CD1c-positive myeloid dendritic cell (primary cell): Measurements from ENCODE around the gene HRCT1.
"Not testable (repeated sequence)": the region's sequence is repeated elsewhere in the genome, so short reads cannot be mapped to it uniquely, and the experiment has no call there.

ENCODE experiments used
- DNase-seq: peaks from one replicate; pipeline ENCODE4 v3.0.0-alpha.2; 2016; ENCODE audit errors: extremely low spot score

The HRCT1 gene

GRCh38 chr9:35896570-35896969, 9.4 kb upstream of the HRCT1 start:
- DNase-seq = no peak

GRCh38 chr9:35897376-35898099, 8.5 kb upstream of the HRCT1 start:
- not testable (repeated sequence) for DNase-seq

GRCh38 chr9:35898337-35898736, 7.7 kb upstream of the HRCT1 start:
- no peak for DNase-seq

GRCh38 chr9:35899021-35899420, 7.0 kb upstream of the HRCT1 start:
- DNase-seq = no peak

GRCh38 chr9:35903049-35903448, 3.0 kb upstream of the HRCT1 start:
- DNase-seq = peak; percentile 71

DNA sequence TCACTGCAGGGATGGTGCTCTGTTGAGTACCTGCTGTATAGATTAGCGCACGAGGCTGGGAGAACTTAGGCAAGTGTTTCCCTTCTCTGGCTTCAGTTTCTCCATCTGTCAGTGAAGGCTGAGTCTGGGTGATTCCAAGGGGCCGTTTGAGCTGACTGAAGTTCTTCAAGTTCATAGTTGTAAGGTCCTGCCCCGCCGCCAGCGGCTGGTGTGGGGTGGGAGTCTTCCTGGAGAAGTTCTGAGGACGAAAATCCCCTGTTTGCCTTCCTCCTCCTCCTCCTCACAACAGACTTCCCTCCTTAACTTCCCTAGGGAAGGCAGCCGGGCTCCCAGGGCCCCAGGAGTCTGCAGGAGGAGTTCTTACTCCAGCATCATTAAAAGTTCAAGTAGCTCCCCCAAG, 1.7 kb upstream of the HRCT1 start:
- no peak for DNase-seq

GRCh38 chr9:35905051-35905781, 786 bp upstream of the HRCT1 start:
- no peak for DNase-seq

DNA sequence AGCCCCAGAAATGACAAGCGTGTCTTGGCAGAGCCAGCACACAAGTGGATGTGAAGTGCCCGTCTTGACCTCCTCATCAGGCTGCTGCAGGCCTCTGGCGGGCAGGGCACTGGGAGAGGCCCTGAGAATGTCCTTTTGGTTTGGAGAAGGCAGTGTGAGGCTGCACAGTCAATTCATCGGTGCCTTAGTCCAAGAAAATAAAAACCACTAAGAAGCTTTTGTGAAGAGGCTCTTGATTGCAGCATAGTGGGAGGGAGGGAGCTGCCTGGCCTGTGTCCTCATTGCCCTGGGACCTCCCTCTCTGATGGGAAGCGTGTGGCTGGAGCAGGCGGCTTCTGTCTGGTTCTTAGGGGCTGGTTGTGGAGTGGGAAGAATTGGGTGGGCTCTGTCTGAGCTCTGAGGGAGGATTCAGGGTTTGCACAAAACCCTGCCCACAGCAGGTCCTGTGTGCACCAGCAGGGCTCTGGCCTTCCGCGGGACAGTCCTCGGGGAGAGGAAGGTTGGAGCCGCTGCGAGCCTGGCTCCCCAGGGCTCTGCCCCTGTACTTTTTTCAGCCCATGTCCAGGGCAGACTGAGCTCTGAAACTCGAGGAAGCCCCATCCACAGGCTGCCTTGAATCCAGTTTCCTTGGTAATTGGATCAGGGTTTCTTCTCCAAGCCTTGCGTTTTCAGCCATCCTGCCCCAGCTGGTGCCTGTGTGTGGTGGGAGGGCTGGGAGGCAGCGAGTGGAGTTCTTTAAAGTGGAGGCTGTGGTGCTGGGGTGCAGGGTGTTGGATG, 1.1 kb downstream of the HRCT1 start:
- DNase-seq = no peak

- peak; percentile 76 for DNase-seq
Measured at GRCh38 chr9:35907711-35908503, 1.9 kb downstream of the HRCT1 start.

DNA sequence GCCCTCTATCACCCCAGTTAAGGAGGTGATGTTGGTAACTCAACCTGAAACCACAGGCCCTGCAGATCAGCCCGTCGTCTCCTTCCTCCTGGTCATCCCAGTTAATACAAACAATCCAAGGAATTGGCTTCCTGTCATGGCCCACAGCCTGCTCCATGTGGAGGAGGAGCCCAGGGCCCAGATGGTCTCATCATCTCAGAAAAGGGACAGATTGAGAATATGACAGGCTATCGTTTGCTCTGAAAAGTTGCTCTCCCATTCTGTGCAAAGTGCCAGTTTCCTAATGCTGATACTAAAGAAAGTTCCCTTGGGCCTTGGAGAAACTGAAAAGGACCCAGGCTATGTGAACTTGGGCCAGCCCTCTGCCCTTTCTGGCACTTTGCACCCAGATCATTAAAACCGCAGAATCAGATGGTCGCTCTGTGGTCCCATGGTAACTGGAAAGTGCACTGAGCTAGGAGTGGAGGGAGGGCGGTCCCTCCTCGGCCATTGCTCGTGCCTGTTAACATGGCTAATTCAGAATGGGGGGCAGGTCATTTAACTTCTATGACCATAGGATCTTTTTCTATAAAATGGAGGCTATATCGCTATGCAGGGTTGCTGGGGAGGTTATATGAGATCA, 2.6 kb downstream of the HRCT1 start:
- no peak for DNase-seq

DNA sequence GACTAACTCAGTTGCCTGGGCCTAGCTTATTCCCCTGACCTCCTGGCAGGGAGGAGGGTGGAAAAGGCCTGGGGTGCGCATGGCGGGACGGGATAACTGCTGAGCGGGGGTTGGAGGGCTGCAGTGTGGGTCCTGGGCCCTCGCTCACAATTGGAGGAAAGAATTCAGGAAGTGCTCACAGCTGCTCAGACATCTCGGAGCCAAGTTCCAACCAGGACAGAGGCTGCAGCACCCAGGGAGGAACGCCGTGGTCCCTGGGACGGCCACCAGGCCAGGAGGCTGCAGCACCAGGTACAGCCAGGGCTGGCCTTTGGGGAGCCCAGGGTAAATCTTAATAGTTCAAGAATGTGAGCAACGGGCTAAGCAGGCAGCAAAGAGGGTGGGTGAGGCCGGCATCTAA, 3.3 kb downstream of the HRCT1 start, which contains the start of gene SPAAR:
TSS of gene SPAAR (plus strand) at position 217 of the 400 bp plus-strand sequence. CDS start 974 bp downstream, outside the sequence.
- DNase-seq = no peak

GRCh38 chr9:35909687-35910612, 3.9 kb downstream of the HRCT1 start:
- no peak for DNase-seq

DNA sequence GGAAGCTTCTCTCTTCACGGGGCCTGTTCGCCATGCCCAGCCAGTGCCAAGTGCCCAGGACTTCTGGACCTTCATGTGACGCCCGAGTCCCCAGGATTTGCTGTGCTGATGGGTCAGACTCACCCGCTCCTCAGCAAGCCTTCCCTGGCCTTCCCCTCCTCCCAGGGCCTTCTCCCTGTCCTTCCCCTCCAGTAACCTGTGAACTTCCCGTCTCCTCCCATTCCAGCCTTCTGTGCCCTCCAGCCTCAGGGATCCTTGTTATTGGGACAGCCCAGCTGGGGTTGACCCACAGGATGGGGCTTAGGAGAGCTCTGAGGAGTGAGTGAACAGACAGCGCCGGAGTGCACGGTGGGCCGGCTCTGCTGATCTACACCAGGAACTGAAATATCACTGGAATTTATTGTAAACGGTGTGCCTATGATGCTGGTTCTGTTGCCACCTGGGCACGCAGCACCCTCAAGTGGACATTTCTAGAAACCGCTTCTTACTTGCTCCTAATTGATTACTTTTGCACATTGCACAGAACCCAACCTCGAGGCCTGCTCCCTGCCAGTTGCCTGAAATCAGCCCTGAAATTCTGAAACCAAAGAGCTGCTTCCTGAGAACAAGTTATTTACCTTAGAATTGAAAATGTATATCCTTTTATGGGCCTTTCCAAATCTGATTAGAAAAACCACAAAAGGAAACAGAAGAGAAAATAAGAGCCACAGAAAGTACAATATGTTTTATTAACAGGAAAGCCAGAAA, 4.8 kb downstream of the HRCT1 start:
- DNase-seq = peak; percentile 56

GRCh38 chr9:35911690-35912089, 5.7 kb downstream of the HRCT1 start:
- no peak for DNase-seq

- no peak for DNase-seq
Measured at GRCh38 chr9:35912791-35913400, 6.9 kb downstream of the HRCT1 start.

DNA sequence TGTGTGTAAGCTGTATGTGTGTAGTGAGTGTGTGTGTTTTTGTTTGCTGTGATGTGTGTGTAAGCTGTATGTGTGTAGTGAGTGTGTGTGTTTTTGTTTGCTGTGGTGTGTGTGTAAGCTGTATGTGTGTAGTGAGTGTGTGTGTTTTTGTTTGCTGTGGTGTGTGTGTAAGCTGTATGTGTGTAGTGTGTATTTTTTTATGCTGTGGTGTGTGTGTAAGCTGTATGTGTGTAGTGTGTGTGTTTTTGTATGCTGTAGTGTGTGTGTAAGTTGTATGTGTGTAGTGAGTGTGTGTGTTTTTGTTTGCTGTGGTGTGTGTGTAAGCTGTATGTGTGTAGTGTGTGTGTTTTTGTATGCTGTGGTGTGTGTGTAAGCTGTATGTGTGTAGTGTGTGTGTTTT, 7.4 kb downstream of the HRCT1 start:
- DNase-seq = not testable (repeated sequence)

GRCh38 chr9:35914301-35914807, 8.4 kb downstream of the HRCT1 start:
- peak; percentile 7 for DNase-seq

DNA sequence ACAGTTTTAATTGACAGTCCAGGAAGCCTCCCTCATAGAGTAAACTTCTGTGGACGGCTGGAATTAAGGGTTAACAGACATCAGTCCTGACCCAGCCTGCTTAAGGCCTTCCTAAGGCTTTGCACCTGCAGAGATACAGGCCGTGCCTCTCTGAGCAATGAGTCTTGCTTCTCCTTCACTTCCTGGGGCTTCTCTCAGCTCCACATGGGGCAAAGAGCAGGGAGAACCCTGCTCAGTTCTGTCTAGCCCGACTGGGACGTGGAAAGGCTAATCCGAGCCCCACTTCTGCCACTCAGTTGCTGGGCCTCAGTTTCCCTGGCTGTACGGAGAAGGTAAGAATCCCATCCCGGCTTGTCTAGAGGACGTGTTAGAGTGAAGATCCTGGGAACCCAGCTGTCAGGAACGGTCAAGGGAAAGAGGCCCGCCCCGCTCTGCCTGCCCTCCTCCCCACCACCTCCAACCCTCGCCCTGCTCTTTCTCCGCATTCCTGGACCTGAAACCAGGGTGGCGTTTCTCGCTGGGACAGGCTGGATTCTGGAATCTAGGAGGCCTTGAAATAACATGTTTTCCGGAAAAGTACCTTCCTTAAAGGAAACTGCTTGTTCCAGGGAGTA, 9.8 kb downstream of the HRCT1 start:
- DNase-seq = no peak
